Astrocyte (in vitro differentiated cells and primary cell): ENCODE results near the gene VPS13D.

Experiments
- EZH2 ChIP-seq: IDR thresholded peaks from 2 replicates; pipeline ENCODE4 v1.6.1; 2012; ENCODE audit warnings: mild to moderate bottlenecking, low read length, inconsistent platforms; ENCODE audit not compliant: insufficient read depth
- TF ChIP-seq, protein P1 (sequence below): IDR thresholded peaks from 2 replicates; pipeline ENCODE4 v1.5.1; 2011; ENCODE audit warnings: low read depth, mild to moderate bottlenecking, inconsistent platforms, low read length, moderate library complexity; ENCODE audit not compliant: insufficient read depth

DNA sequence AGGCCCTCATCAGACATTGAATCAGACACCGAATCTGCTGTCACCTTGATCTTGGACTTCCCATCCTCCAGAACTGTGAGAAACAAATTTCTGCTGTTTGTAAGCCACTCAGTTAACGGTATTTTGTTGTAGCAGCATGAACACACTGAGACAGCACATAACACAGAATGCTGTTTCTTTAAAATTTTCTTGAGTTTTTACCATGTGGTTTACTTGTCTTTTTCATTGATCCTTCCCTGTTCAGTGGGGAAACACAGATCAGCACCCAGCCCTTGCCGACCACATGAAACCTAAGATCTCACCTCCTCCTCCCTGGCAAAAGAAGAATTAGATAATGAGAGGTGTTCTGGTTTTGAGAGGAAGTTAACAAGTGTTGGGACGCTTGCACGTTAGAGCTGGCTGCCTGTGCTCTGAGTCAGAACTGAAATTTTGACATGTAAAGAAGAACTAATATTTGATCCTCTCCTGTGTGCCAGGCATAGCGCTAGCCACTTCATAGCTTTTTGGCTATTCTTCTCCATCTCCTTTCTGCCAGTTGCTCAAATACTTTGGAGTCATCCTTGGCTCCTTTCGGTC is 208.6 kb downstream of the VPS13D start:
- TF ChIP-seq, protein P1, sequence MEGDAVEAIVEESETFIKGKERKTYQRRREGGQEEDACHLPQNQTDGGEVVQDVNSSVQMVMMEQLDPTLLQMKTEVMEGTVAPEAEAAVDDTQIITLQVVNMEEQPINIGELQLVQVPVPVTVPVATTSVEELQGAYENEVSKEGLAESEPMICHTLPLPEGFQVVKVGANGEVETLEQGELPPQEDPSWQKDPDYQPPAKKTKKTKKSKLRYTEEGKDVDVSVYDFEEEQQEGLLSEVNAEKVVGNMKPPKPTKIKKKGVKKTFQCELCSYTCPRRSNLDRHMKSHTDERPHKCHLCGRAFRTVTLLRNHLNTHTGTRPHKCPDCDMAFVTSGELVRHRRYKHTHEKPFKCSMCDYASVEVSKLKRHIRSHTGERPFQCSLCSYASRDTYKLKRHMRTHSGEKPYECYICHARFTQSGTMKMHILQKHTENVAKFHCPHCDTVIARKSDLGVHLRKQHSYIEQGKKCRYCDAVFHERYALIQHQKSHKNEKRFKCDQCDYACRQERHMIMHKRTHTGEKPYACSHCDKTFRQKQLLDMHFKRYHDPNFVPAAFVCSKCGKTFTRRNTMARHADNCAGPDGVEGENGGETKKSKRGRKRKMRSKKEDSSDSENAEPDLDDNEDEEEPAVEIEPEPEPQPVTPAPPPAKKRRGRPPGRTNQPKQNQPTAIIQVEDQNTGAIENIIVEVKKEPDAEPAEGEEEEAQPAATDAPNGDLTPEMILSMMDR, result no peak
- TF ChIP-seq EZH2, result no peak
